ENCODE results near the gene MYOM3.

Gene MYOM3

GRCh38 chr1:24067978-24068377 lies 44.0 kb downstream of the MYOM3 start:
- H3K4me3 ChIP-seq (ENCODE audit: low read depth, low read length): no peak overlapping the region
- no peak for TF ChIP-seq CTCF (IDR thresholded peaks at IDR 0.05; ENCODE audit: low read depth, low read length, missing control alignments)

GRCh38 chr1:24065304-24065703 lies 46.6 kb downstream of the MYOM3 start:
- no peak for DNase-seq (ENCODE audit: low read depth)
- no peak for TF ChIP-seq CTCF (IDR thresholded peaks at IDR 0.05; ENCODE audit: low read depth, low read length, missing control alignments)
- H3K4me3 ChIP-seq (ENCODE audit: low read depth, low read length): no peak overlapping the region

More at GRCh38 chr1:24067978-24068377, 44.0 kb downstream of the MYOM3 start:
- DNase-seq (ENCODE audit: low read depth): no peak

GRCh38 chr1:24062221-24062620 lies 49.7 kb downstream of the MYOM3 start:
- no peak for TF ChIP-seq CTCF (IDR thresholded peaks at IDR 0.05; ENCODE audit: low read depth, low read length, missing control alignments)
- no peak overlapping the region for H3K4me3 ChIP-seq (ENCODE audit: low read depth, low read length)
- DNase-seq (ENCODE audit: low read depth): no peak

GRCh38 chr1:24060482-24060881 lies 51.5 kb downstream of the MYOM3 start:
- TF ChIP-seq CTCF (IDR thresholded peaks at IDR 0.05; ENCODE audit: low read depth, low read length, missing control alignments): no peak

GRCh38 chr1:24058671-24059455 lies 53.1 kb downstream of the MYOM3 start:
- no peak overlapping the region for H3K4me3 ChIP-seq (ENCODE audit: low read depth, low read length)
- no peak for TF ChIP-seq CTCF (IDR thresholded peaks at IDR 0.05; ENCODE audit: low read depth, low read length, missing control alignments)
- no peak for DNase-seq (ENCODE audit: low read depth)

More at GRCh38 chr1:24060482-24060881, 51.5 kb downstream of the MYOM3 start:
- no peak for DNase-seq (ENCODE audit: low read depth)
- H3K4me3 ChIP-seq (ENCODE audit: low read depth, low read length): no peak overlapping the region

- H3K4me3 ChIP-seq (ENCODE audit: low read depth, low read length): no peak overlapping the region
- DNase-seq (ENCODE audit: low read depth): no peak
Measured at GRCh38 chr1:24057171-24057570, 54.8 kb downstream of the MYOM3 start.

More at GRCh38 chr1:24057171-24057570, 54.8 kb downstream of the MYOM3 start:
- TF ChIP-seq CTCF (IDR thresholded peaks at IDR 0.05; ENCODE audit: low read depth, low read length, missing control alignments): no peak
